ENCODE data around the gene TPRA1. TPM values are rescaled to one million over a fixed set of nuclear protein-coding genes. Genes with fewer than 3 reads are reported as not detected.

Gene TPRA1
- total RNA-seq, 1 experiment from 2014 or later, result 35.1 TPM

DNA sequence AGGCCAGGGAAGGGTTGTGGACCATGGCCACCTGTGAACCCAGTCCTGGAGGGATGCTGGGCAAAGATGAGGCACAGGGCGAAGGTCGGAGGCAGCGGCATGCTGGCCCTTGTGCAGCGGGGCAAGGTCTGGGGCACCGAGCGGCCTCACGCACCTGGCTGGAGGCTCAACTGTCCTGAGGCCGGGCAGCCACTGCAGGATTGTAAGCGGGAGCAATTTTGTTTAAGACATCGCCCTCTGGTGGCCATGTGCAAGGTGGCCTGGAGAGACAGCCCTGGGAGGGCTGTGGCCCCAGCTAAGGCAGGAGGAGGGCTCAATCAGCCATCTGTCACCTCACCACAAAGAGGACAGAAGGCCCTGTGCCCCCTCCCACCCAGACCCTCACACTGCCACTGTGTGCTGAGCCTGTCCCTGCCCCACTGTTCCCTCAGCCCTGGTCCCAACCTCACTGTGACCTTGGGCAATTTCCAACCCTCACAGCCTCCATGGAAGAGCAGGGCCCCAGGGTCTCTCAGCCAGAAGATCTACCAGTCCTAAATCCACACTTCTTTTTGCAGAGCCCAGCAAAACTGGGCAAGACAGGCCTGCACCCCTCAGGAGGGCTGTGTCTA, 46.2 kb downstream of the TPRA1 start:
- no peaks in the 10 kb centered on the region for H3K79me2 ChIP-seq (ENCODE audit: insufficient read depth, low read length)
- H3K9me3 ChIP-seq (ENCODE audit: control insufficient read depth in 1 of 2, insufficient read depth in 1 of 2, low read depth in 1 of 2, low read length in 2 of 2), result no peaks in the 10 kb centered on the region
- RAD21 ChIA-PET (ENCODE audit: low non-redundant PET in 1 of 2, low total read pairs in 2 of 2, uncharacterized antibody in 2 of 2, unreplicated experiment in 2 of 2), result interaction anchor here in 1 of 2 experiments (0.6 kb wide), 1 partner anchor 43 kb away, joined by 3 read pairs; no protein-coding TSS in a partner anchor
- H3K4me2 ChIP-seq (ENCODE audit: low read length), result peak overlapping the region; percentile 55
- ATAC-seq (peak; percentile 84), DNase-seq (ENCODE audit: low read depth, low spot score) (peak; percentile 55)
- no peaks in the 10 kb centered on the region for H4K20me1 ChIP-seq (ENCODE audit: insufficient read depth)
- H3K9me2 ChIP-seq (ENCODE audit: insufficient read depth), result no peaks in the 10 kb centered on the region
- H3K4me1 ChIP-seq (ENCODE audit: control insufficient read depth in 1 of 2, insufficient read depth in 2 of 2, low read length in 2 of 2), result peaks cover 9 to 20% of the 10 kb centered on the region in 2 experiments; a peak in 3 of 4 replicates
- intact Hi-C loops (cut with micrococcal nuclease), result loop anchor here (1.0 to 10.0 kb wide), 5 partner anchors 169 to 1409 kb away; no protein-coding TSS in a partner anchor
- BruUV-seq (replicated peaks), result no TSS peak
- H3K27ac ChIP-seq (ENCODE audit: low read depth, low read length), result no peak overlapping the region
- H2AFZ ChIP-seq (ENCODE audit: low read depth, low read length, poor library complexity, severe bottlenecking), result peak overlapping the region; percentile 93
- CTCF ChIA-PET, result interaction anchor here (0.5 to 1.5 kb wide), 5 partner anchors 15 to 1262 kb away, joined by 3 to 6 read pairs (median 3); no protein-coding TSS in a partner anchor
- TF ChIP-seq, protein P1, sequence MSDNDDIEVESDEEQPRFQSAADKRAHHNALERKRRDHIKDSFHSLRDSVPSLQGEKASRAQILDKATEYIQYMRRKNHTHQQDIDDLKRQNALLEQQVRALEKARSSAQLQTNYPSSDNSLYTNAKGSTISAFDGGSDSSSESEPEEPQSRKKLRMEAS (IDR thresholded peaks at IDR 0.05), result no peak
- TF ChIP-seq, protein P2, sequence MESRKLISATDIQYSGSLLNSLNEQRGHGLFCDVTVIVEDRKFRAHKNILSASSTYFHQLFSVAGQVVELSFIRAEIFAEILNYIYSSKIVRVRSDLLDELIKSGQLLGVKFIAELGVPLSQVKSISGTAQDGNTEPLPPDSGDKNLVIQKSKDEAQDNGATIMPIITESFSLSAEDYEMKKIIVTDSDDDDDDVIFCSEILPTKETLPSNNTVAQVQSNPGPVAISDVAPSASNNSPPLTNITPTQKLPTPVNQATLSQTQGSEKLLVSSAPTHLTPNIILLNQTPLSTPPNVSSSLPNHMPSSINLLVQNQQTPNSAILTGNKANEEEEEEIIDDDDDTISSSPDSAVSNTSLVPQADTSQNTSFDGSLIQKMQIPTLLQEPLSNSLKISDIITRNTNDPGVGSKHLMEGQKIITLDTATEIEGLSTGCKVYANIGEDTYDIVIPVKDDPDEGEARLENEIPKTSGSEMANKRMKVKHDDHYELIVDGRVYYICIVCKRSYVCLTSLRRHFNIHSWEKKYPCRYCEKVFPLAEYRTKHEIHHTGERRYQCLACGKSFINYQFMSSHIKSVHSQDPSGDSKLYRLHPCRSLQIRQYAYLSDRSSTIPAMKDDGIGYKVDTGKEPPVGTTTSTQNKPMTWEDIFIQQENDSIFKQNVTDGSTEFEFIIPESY (IDR thresholded peaks at IDR 0.05; ENCODE audit: extremely low read depth, insufficient replicate concordance, low read length), result no peak
- no peak for TF ChIP-seq SRF (IDR thresholded peaks at IDR 0.05; ENCODE audit: low read depth)
- TF ChIP-seq CEBPB (IDR thresholded peaks at IDR 0.05; ENCODE audit: low read depth), result no peak
- TF ChIP-seq RAD21 (IDR thresholded peaks at IDR 0.05; ENCODE audit: low read depth), result peak; percentile 80
- TF ChIP-seq ZNF274 (IDR thresholded peaks at IDR 0.05; ENCODE audit: low read depth, low read length), result no peak
- TF ChIP-seq, protein P3, sequence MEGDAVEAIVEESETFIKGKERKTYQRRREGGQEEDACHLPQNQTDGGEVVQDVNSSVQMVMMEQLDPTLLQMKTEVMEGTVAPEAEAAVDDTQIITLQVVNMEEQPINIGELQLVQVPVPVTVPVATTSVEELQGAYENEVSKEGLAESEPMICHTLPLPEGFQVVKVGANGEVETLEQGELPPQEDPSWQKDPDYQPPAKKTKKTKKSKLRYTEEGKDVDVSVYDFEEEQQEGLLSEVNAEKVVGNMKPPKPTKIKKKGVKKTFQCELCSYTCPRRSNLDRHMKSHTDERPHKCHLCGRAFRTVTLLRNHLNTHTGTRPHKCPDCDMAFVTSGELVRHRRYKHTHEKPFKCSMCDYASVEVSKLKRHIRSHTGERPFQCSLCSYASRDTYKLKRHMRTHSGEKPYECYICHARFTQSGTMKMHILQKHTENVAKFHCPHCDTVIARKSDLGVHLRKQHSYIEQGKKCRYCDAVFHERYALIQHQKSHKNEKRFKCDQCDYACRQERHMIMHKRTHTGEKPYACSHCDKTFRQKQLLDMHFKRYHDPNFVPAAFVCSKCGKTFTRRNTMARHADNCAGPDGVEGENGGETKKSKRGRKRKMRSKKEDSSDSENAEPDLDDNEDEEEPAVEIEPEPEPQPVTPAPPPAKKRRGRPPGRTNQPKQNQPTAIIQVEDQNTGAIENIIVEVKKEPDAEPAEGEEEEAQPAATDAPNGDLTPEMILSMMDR (IDR thresholded peaks at IDR 0.05 in 2 of 3, conservative IDR thresholded peaks at IDR 0.05 in 1 of 3; ENCODE audit: borderline replicate concordance in 1 of 3, insufficient read depth in 1 of 3, low read depth in 2 of 3, low read length in 2 of 3), result peak; percentile 68 to 89 (median 81)
- no peak for TF ChIP-seq POLR2A (IDR thresholded peaks at IDR 0.05; ENCODE audit: borderline replicate concordance, extremely low read depth, insufficient read depth, insufficient read length)
- TF ChIP-seq, protein P4, sequence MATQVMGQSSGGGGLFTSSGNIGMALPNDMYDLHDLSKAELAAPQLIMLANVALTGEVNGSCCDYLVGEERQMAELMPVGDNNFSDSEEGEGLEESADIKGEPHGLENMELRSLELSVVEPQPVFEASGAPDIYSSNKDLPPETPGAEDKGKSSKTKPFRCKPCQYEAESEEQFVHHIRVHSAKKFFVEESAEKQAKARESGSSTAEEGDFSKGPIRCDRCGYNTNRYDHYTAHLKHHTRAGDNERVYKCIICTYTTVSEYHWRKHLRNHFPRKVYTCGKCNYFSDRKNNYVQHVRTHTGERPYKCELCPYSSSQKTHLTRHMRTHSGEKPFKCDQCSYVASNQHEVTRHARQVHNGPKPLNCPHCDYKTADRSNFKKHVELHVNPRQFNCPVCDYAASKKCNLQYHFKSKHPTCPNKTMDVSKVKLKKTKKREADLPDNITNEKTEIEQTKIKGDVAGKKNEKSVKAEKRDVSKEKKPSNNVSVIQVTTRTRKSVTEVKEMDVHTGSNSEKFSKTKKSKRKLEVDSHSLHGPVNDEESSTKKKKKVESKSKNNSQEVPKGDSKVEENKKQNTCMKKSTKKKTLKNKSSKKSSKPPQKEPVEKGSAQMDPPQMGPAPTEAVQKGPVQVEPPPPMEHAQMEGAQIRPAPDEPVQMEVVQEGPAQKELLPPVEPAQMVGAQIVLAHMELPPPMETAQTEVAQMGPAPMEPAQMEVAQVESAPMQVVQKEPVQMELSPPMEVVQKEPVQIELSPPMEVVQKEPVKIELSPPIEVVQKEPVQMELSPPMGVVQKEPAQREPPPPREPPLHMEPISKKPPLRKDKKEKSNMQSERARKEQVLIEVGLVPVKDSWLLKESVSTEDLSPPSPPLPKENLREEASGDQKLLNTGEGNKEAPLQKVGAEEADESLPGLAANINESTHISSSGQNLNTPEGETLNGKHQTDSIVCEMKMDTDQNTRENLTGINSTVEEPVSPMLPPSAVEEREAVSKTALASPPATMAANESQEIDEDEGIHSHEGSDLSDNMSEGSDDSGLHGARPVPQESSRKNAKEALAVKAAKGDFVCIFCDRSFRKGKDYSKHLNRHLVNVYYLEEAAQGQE (IDR thresholded peaks at IDR 0.05; ENCODE audit: low read depth), result no peak
- TF ChIP-seq EGR1 (IDR thresholded peaks at IDR 0.05; ENCODE audit: low read depth), result no peak
- TF ChIP-seq SIN3A (IDR thresholded peaks at IDR 0.05; ENCODE audit: low read depth), result no peak
- TF ChIP-seq EZH2phosphoT487 (IDR thresholded peaks at IDR 0.05; ENCODE audit: borderline replicate concordance), result no peak
- no peak for TF ChIP-seq TCF7L2 (IDR thresholded peaks at IDR 0.05; ENCODE audit: borderline replicate concordance, extremely low read depth, insufficient read depth, insufficient read length)
- no peak for TF ChIP-seq POLR2AphosphoS5 (IDR thresholded peaks at IDR 0.05; ENCODE audit: low read depth, low read length)
- TF ChIP-seq SP1 (IDR thresholded peaks at IDR 0.05; ENCODE audit: low read depth), result no peak
- H3K9ac ChIP-seq (ENCODE audit: low read length), result no peak overlapping the region
- H3K27me3 ChIP-seq (ENCODE audit: insufficient read depth, low read length), result no peaks in the 10 kb centered on the region
- POLR2A ChIA-PET, result no interaction called here
- no peaks in the 10 kb centered on the region for H3K36me3 ChIP-seq (ENCODE audit: control insufficient read depth in 1 of 2, insufficient read depth in 2 of 2, low read length in 2 of 2)
- no peak overlapping the region for H3K4me3 ChIP-seq (replicated peaks in 1 of 2; ENCODE audit: low read depth in 1 of 2, low read length in 2 of 2)
